Neuronal stem cell (in vitro differentiated cells): ENCODE measurements around the gene SCYGR8.
A peak's percentile ranks its signal among the peaks of the same experiment; 100 is the strongest.

Source experiments
- DNase-seq: peaks from one replicate; pipeline ENCODE4 v3.0.0-alpha.2; 2013; ENCODE audit warnings: low spot score
- H2AFZ ChIP-seq: one replicate; pipeline ENCODE4 v1.6.1; 2013; ENCODE audit warnings: mild to moderate bottlenecking, low read length, inconsistent platforms
- H2AK5ac ChIP-seq: 2 replicates; pipeline ENCODE4 v1.6.1; 2013; ENCODE audit warnings: low read depth, mild to moderate bottlenecking, inconsistent platforms, low read length, moderate library complexity, mixed read lengths
- H2BK120ac ChIP-seq: 2 replicates; pipeline ENCODE4 v1.6.1; 2013; ENCODE audit warnings: low read depth, mild to moderate bottlenecking, inconsistent platforms, low read length, moderate library complexity, mixed read lengths
- H2BK12ac ChIP-seq: one replicate; pipeline ENCODE4 v1.6.1; 2013; ENCODE audit warnings: low read length, inconsistent platforms
- H2BK15ac ChIP-seq: 2 replicates; pipeline ENCODE4 v1.6.1; 2013; ENCODE audit warnings: mild to moderate bottlenecking, low read length, inconsistent platforms, mixed read lengths
- H2BK5ac ChIP-seq: one replicate; pipeline ENCODE4 v1.6.1; 2013; ENCODE audit warnings: inconsistent platforms, mild to moderate bottlenecking, low read length, moderate library complexity
- H3K14ac ChIP-seq: one replicate; pipeline ENCODE4 v1.6.1; 2013; ENCODE audit warnings: low read length, inconsistent platforms
- H3K18ac ChIP-seq: 2 replicates; pipeline ENCODE4 v1.6.1; 2013; ENCODE audit warnings: low read length, inconsistent platforms
- H3K23ac ChIP-seq: 2 replicates; pipeline ENCODE4 v1.6.1; 2013; ENCODE audit warnings: low read depth, mild to moderate bottlenecking, mixed read lengths, low read length, inconsistent platforms; ENCODE audit not compliant: poor library complexity
- H3K27ac ChIP-seq: replicated peaks from 3 replicates; pipeline ENCODE4 v1.5.1; 2013; ENCODE audit warnings: low read length, inconsistent platforms
- H3K27me3 ChIP-seq, 3 experiments: 2 replicates each; pipeline ENCODE4 v1.6.1; 2013; ENCODE audit warnings: low read length in 3 of 3, mild to moderate bottlenecking in 2 of 3, inconsistent platforms in 1 of 3, low read depth in 1 of 3, mixed read lengths in 1 of 3, moderate library complexity in 1 of 3; ENCODE audit not compliant: control insufficient read depth in 3 of 3, insufficient read depth in 3 of 3
- H3K36me3 ChIP-seq, 2 donors: replicated peaks in 1 of 2; 2 replicates each; pipeline ENCODE4 v1.6.1; 2013; ENCODE audit warnings: low read length in 2 of 2; ENCODE audit not compliant: control insufficient read depth in 2 of 2, insufficient read depth in 2 of 2
- H3K4ac ChIP-seq: 2 replicates; pipeline ENCODE4 v1.6.1; 2013; ENCODE audit warnings: inconsistent platforms, mild to moderate bottlenecking, low read length, moderate library complexity
- H3K4me1 ChIP-seq, 2 donors: 1 replicate in 1 of 2; 2 replicates in 1 of 2; pipeline ENCODE4 v1.6.1; 2013; ENCODE audit warnings: low read length in 2 of 2, low read depth in 1 of 2; ENCODE audit not compliant: control insufficient read depth in 2 of 2, insufficient read depth in 1 of 2
- H3K4me2 ChIP-seq: one replicate; pipeline ENCODE4 v1.6.1; 2013; ENCODE audit warnings: mild to moderate bottlenecking, low read length, inconsistent platforms; ENCODE audit not compliant: insufficient read depth, poor library complexity, severe bottlenecking
- H3K4me3 ChIP-seq, 2 donors: 2 replicates each; pipeline ENCODE4 v1.5.1; 2013; ENCODE audit warnings: low read length in 2 of 2, mild to moderate bottlenecking in 2 of 2, inconsistent platforms in 1 of 2, moderate library complexity in 1 of 2
- H3K79me1 ChIP-seq: one replicate; pipeline ENCODE4 v1.6.1; 2013; ENCODE audit warnings: low read depth, mild to moderate bottlenecking, inconsistent platforms, low read length, moderate library complexity
- H3K9ac ChIP-seq: one replicate; pipeline ENCODE4 v1.6.1; 2013; ENCODE audit warnings: mild to moderate bottlenecking, low read depth, low read length, inconsistent platforms; ENCODE audit not compliant: poor library complexity
- H3K9me3 ChIP-seq, 2 donors: replicated peaks in 1 of 2; 2 replicates each; pipeline versions ENCODE3 to v1.6.1; 2013; ENCODE audit warnings: low read length in 2 of 2, mild to moderate bottlenecking in 2 of 2, inconsistent platforms in 1 of 2, low read depth in 1 of 2, mixed read lengths in 1 of 2, moderate library complexity in 1 of 2; ENCODE audit not compliant: control insufficient read depth in 2 of 2, insufficient read depth in 1 of 2
- H4K8ac ChIP-seq: one replicate; pipeline ENCODE4 v1.6.1; 2013; ENCODE audit warnings: low read depth, mild to moderate bottlenecking, inconsistent platforms, low read length, moderate library complexity
- H4K91ac ChIP-seq: one replicate; pipeline ENCODE4 v1.6.1; 2013; ENCODE audit warnings: low read length, low read depth, mild to moderate bottlenecking, inconsistent platforms; ENCODE audit not compliant: poor library complexity
- WGBS, 2 donors: extraction: QIAGEN DNeasy Blood & Tissue Kit; methylation state at CpG; one replicate each; pipeline ENCODE4 v1.1.7; 2013; ENCODE audit warnings: missing lambda C conversion rate in 2 of 2, mixed read lengths in 1 of 2; ENCODE audit not compliant: insufficient read length in 2 of 2, insufficient replicate concordance in 1 of 2; ENCODE audit errors: extremely low coverage in 2 of 2; 5-methylcytosine and 5-hydroxymethylcytosine counted together

SCYGR8 gene

DNA sequence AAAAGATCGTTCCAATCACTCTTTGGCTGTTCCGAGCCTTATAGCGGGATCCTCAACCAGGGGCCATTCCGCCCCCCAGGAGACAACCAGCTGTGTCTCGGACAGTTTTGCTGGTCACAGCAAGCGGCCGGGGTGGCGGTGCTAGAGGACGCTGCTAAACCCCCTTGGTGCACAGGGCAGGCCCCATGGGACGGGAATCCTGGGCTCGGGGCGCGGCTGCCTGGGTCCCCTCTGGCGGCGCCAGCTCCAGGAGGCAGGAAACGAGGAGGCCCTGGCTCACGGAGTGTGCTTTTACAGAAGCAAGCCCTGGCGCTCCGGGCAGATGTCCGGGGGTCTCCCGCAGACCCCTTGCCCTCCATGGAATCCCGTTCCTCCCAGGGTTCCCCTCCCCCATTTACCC is 22.1 kb downstream of the SCYGR8 start:
- H3K27me3 ChIP-seq: no peaks in the 10 kb centered on the region
- H3K79me1 ChIP-seq: no peaks in the 10 kb centered on the region
- no peaks in the 10 kb centered on the region for H3K9me3 ChIP-seq
- H2BK5ac ChIP-seq: peak overlapping the region; percentile 77
- H3K23ac ChIP-seq: no peak overlapping the region
- no peak overlapping the region for H3K14ac ChIP-seq
- H2AK5ac ChIP-seq: peak overlapping the region; percentile 74
- peak overlapping the region; percentile 54 for H2BK120ac ChIP-seq
- no peak overlapping the region for H4K91ac ChIP-seq
- DNase-seq: no peak
- peak overlapping the region; percentile 39 for H2BK15ac ChIP-seq
- no peak overlapping the region for H3K4me3 ChIP-seq
- peak overlapping the region; percentile 31 for H3K18ac ChIP-seq
- H3K36me3 ChIP-seq: no peaks in the 10 kb centered on the region
- H2AFZ ChIP-seq: no peak overlapping the region
- H3K4me1 ChIP-seq: no peaks in the 10 kb centered on the region
- H3K4ac ChIP-seq: no peak overlapping the region
- no peak overlapping the region for H3K9ac ChIP-seq
- H3K4me2 ChIP-seq: no peak overlapping the region
- no peak overlapping the region for H2BK12ac ChIP-seq
- WGBS, 2 donors: no CpG with 5 or more reads among the region's 22 CpGs
- no peak overlapping the region for H4K8ac ChIP-seq
- no peak overlapping the region for H3K27ac ChIP-seq

- WGBS, 2 donors: no CpG with 5 or more reads among the region's 5 CpGs
- H3K79me1 ChIP-seq: no peaks in the 10 kb centered on the region
Observed at GRCh38 chr2:227772197-227772661, 26.5 kb downstream of the SCYGR8 start.

DNA sequence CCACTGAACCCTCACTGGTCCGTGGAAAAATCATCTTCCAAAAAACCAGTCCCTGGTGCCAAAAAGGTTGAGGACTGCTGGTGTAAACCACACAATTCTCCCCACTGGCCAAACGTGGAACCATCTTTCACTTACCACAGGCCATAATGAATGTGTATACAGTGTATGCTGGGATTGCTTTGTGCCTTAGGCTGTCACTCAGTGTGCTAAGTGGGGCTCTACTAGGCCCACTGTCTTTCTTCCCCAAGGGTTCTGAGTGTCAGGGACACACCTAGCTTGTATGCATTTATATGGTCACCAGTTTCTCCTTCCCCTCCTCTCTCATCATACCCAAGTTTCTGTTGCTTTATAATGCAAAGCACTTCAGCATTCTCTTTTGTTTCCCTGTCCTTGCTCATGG is 27.2 kb downstream of the SCYGR8 start:
- Histone ChIP-seq H3K4me2 (no peak overlapping the region), H4K91ac (no peak overlapping the region), H3K27ac (no peak overlapping the region), H3K18ac (no peak overlapping the region), H3K23ac (no peak overlapping the region), H3K79me1 (no peaks in the 10 kb centered on the region), H3K14ac (no peak overlapping the region), H2BK120ac (no peak overlapping the region), H3K4me1 (no peaks in the 10 kb centered on the region), H2AFZ (no peak overlapping the region), H3K27me3 (no peaks in the 10 kb centered on the region), H3K9me3 (no peaks in the 10 kb centered on the region), H3K4me3 (no peak overlapping the region), H2BK12ac (no peak overlapping the region), H3K4ac (no peak overlapping the region), H2BK15ac (no peak overlapping the region), H2AK5ac (no peak overlapping the region), H3K36me3 (no peaks in the 10 kb centered on the region), H4K8ac (no peak overlapping the region), H3K9ac (no peak overlapping the region), H2BK5ac (no peak overlapping the region)
- WGBS, 2 donors: no CpG with 5 or more reads among the region's 2 CpGs
- no peak for DNase-seq

More at GRCh38 chr2:227772197-227772661, 26.5 kb downstream of the SCYGR8 start:
- Histone ChIP-seq H3K9ac (no peak overlapping the region), H2BK12ac (no peak overlapping the region), H2BK120ac (no peak overlapping the region), H3K27me3 (no peaks in the 10 kb centered on the region), H3K4me3 (no peak overlapping the region), H2AK5ac (no peak overlapping the region), H3K4ac (no peak overlapping the region), H4K8ac (no peak overlapping the region), H3K27ac (no peak overlapping the region), H2BK5ac (no peak overlapping the region), H3K14ac (no peak overlapping the region), H2AFZ (no peak overlapping the region), H3K23ac (no peak overlapping the region), H3K4me1 (no peaks in the 10 kb centered on the region), H3K9me3 (no peaks in the 10 kb centered on the region), H3K4me2 (no peak overlapping the region), H2BK15ac (no peak overlapping the region), H3K36me3 (no peaks in the 10 kb centered on the region), H4K91ac (no peak overlapping the region), H3K18ac (peak overlapping the region; percentile 15)
- no peak for DNase-seq

GRCh38 chr2:227774011-227774624 is 28.4 kb downstream of the SCYGR8 start:
- DNase-seq: no peak
- Histone ChIP-seq H3K79me1 (no peaks in the 10 kb centered on the region), H3K27ac (no peak overlapping the region), H2BK5ac (no peak overlapping the region), H3K4me1 (no peaks in the 10 kb centered on the region), H4K91ac (no peak overlapping the region), H2BK15ac (no peak overlapping the region), H3K36me3 (no peaks in the 10 kb centered on the region), H3K9me3 (no peaks in the 10 kb centered on the region), H3K27me3 (no peaks in the 10 kb centered on the region), H3K4ac (no peak overlapping the region), H3K4me2 (no peak overlapping the region), H3K9ac (no peak overlapping the region), H2AK5ac (no peak overlapping the region), H3K4me3 (no peak overlapping the region), H2BK120ac (no peak overlapping the region), H3K23ac (no peak overlapping the region), H3K18ac (no peak overlapping the region), H2AFZ (no peak overlapping the region), H2BK12ac (no peak overlapping the region), H4K8ac (no peak overlapping the region), H3K14ac (no peak overlapping the region)
- no CpG with 5 or more reads among the region's 15 CpGs for WGBS, 2 donors
